HG03520 (cell line): ENCODE measurements around the gene TSPAN4.

Experiments
- ATAC-seq: cut with Tn5 transposase; IDR thresholded peaks from one replicate; pipeline ENCODE4 v1.9.1; 2021; ENCODE audit warnings: mild to moderate bottlenecking, moderate library complexity; ENCODE audit not compliant: unreplicated experiment

Gene TSPAN4

DNA sequence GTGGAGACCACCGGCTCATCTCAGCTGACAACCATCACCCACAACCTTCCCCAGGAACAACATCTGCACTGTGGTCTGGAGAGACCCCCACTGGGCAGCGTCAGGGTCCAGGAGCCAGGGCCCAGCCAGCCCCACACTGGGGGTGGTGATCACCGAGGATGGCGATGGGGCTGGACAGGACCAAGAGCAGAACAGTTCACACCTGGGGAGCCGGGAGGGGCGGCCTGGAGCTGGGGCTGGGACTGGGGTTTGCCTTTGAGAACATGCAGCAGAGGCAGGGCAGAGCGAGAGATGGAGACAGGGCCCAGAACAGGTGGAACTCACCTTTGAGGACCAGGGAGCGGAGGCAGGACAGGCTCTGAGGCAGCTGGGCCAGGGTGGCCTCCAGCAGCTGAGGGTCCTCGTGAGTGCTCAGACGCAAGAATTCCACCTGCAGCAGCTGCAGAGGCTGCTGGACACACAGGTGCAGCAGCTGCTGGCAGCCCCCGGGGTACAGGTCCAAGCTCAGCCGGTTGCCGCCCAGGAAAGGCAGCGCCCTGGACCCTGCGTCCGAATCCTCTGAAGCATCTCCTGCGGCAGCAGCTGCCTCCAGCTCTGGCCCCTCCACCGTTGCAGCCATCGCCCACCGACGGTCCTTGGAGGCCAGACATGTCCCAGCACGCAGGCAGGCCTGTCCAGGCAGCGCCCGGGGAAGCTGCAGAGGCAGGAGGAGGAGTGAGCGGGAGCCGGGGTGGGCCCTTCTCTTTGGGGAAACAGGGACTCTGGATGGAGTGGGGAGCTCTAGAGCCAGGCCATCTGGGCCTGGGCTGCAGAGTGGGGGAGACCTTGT is 38.7 kb upstream of the TSPAN4 start:
- ATAC-seq = no peak

DNA sequence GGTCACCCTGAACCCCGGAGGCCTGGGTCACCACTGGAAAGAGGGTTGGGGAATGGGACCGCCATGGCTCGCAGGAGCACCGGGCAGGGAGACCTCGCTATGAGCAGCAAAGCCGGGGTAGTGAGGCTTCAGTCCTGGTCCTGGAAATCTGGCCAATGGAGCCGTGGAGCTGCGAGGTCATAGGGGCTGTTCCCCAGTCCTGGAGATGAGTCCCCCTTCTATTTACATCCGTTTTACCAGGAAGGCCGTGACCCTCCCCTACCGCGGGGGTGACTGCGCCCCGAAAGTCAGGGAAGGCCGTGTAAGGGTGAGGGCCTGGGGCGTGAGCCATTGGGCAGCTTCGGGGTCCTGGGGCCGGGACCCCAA is 38.1 kb upstream of the TSPAN4 start:
- no peak for ATAC-seq

DNA sequence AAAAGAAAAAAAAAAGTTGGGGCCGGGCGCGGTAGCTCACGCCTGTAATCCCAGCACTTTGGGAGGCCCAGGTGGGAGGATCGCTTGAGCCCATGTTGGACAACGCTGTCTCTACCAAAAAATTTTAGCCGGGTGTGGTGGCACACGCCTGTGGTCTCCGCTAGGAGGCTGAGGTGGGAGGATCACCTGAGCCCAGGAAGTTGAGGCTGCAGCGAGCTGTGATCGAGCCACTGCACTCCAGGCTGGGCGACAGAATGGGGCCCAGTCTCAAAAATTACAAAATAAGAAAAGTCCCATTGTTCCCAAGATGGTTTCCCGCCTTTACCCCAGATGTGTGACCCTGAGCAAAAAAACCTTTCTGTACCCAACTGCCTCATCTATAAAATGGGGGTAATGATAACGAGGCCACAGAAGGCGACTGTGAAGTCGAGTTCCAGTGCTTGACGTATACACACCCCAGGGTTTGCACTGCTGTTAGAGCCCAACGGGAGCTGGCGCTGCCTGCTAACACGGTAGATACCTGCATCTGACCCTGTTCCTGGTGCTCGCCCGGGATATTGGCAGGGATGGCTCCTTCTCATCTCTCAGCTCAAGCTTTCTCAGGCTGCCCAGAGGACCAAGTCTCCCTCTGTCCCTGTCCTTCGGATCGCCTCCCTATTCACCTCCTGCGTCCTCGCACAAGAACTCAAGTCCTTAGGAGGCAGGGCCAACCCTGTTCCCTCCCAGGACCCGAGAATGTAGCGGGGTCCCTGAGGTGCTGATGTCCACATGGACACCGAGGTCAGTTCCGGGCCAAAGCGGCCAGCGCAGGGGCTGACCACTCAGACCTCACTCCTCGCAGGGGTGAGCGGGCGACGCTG is 34.0 kb upstream of the TSPAN4 start:
- ATAC-seq = no peak

DNA sequence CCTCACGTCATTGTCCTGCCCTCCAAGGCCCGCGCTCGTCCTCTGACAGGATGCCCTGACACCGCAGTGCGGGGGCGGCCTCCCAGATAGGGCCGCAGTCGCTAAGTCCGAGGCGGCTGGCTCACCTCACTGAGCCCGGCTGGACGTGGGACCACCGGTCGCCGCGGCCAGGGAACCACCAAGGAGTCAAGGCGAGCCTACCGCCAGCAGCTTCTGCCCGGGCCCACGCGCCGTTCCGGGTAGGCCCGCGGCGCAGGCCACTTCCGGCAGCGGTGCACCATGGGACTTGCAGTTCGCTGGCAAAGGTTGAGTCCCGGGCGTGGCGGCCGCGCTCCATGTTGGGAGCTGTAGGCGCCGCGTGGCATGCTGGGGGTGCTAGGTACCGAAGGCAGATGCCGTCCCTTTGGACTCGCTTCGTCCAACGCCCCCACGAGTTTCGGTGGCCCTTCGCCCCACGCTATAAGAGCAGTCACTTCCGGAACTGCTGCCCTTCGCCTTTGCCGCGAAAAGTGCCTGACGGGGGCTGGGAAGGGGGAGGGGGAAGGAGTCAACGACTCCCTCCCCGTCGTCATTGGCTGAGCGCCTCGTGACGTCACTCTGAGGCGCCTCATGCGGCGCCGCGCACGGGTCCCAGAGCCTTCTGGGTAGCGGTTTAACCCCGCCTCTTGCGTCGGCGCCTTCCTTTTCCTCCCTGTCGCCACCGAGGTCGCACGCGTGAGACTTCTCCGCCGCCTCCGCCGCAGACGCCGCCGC is 33.2 kb upstream of the TSPAN4 start, which contains the start of gene RPLP2:
Gene RPLP2, plus strand, starts transcription at position 681 of the 753 bp plus-strand sequence. CDS start 268 bp downstream, outside the sequence.
- peak; percentile 59 for ATAC-seq

DNA sequence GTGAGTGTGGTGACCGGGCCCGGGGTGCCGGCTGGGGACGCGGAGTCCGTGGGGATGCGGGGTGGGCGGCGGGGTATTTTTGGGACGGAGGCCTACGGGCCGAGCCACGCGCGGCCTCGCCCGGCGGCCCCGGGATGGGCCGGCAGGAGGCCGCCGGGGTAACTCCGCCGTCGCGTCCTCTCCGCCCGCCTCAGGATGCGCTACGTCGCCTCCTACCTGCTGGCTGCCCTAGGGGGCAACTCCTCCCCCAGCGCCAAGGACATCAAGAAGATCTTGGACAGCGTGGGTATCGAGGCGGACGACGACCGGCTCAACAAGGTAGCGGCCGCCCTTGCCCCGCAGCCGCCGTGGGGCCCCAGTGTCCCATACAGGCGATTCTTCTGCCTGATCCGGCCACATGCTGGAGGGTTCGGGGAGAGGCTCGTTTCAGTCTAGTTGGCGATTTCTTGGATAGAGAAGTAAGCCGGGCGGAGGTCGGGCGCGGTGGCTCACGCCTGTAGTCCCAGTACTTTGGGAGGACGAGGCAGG is 32.5 kb upstream of the TSPAN4 start:
- ATAC-seq = no peak

DNA sequence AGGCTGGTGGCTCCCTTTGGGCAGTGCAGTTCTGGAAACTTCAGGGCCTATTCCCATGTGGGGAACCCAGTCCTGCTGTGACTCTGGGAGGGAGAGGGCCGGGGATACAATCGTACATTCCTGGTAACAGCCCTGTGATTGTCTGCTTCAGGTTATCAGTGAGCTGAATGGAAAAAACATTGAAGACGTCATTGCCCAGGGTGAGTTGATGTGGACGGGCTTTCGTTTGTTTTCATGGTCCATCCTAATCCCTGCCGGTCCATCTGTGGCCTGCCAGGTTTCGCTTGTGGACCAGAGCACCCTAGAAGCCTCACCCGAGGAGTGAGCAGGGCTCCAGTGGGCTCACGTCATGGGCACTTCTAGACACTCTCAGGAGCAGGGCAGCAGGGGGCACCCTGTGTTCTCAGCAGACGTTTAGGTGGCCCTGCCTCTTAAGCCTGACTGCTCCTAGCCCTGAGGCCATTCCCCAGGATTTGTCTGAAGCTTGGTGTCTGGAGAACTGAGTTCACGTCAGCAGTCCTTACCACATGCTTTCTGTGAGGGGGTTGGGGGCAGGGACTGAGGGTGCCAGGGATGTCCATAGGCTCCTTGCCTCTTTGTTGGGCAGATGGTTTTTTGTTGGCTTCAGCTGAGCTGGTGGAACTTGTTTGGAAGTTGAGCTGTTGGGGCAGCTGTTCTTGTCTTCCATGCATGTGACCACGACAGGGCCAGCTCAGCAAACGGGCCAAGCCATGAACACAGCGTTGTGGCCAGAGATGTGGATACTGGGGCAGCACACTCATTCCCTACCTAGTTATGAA is 31.0 kb upstream of the TSPAN4 start:
- no peak for ATAC-seq

DNA sequence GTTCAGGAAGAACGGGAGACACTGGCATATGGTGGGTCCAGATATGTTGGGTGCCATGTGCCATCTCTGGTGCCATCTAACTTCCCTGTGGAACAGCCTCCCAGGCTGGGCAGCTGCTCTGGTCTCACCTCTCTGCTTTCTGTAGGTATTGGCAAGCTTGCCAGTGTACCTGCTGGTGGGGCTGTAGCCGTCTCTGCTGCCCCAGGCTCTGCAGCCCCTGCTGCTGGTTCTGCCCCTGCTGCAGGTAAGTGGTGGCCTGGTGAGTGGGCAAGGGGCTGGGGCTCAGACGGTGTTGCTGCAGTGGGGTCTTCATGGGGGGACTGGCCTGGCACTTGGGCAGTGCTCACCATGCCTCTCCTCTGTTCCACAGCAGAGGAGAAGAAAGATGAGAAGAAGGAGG is 30.3 kb upstream of the TSPAN4 start:
- no peak for ATAC-seq

DNA sequence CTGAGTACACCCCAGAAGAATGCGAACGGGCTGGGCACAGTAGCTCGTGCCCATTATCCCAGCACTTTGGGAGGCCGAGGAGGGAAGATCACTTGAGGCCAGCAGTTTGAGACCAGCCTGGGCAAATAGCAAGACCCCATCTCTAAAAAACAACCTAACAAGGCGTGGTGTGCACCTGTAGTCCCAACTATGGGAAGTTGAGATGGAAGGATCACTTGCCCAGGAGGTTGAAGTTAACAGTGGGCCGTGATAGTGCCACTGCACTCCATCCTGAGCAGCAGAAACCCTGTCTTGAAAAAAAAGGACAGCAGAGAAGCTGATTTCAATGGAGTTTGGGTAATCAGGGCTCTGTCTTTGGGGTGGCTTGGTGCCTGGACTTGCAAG is 29.6 kb upstream of the TSPAN4 start:
- ATAC-seq = no peak

DNA sequence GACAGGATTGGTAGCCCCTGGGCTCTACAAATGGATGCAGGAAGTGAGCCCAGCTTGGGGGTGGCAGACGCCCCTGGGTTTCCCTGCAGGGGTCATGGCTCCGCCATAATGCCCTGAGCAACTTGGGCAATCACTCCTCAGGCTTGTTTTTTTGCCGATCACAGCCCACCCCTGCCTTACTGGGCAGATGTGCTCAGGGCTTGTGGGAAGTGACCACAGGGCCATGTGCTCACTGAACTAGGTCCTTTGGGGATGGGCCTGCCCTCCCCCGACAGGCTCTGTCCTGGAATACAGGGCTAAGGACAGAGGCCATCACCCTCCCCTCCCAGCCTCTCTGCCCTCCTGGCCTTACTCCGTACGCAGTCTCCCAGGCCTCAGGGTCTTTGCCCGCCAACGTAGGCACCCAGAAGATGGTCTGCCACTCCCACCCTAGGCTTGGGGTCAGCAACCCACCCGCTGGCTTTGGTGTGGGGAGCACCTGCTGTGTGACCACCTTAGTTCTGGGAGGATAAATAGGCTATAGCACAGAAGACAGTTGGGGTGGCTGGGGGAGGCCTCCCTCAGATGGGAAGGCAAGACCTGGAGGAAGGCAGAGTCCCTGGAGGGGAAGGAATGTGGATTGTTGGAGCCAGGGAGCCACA is 29.1 kb upstream of the TSPAN4 start:
- no peak for ATAC-seq

DNA sequence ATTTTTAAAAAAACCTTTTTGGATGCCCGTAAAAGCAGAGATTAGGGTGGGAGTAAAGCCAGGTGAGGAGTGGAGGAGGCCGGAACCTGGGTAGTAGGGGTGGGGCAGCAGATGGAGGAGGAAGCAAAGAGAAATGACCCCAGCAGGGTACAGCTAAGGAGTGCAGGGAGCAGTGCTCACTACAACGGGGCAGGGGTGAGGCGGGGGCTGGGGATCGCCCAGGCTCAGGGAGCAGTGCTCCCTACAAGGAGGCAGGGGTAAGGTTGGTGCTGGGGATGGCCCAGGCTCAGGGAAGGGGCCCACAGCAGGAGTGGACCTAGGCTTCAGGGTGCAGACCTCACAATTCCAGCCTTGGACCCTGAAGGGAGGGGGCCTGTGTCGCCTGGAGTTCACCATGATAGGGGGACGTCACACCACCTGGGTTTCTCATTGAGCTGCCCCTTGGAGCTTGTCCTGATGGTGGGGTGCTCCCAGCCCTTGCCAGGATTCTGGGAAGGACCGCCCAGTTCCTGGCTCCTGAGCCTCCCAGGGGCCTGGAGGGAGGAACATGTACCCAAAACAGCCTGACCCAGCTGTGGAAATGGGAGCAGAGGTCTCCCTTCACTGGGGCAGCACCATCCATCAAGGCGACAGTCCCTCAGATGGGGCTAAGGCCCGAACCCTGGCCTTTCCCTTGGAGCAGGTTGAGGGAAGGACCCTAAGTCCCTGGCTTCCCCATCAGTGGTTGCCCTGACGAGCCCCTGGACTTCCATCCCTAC is 26.8 kb upstream of the TSPAN4 start:
- ATAC-seq = no peak

DNA sequence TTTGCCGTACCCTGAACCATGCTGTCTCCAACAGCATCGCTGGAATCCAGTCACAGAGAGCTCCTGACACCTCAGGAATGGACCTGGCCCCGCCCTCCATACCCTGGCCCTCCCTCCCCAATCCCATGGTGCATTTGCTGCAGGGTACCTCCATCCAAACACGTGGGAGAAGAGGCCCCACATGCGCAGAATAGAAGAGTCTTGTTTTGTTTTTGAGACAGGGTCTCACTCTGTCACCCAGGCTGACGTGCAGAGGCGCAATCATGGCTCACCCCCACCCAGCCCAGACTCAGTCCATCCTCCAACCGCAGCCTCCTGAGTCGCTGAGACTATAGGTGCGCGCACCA is 26.2 kb upstream of the TSPAN4 start:
- ATAC-seq = no peak

DNA sequence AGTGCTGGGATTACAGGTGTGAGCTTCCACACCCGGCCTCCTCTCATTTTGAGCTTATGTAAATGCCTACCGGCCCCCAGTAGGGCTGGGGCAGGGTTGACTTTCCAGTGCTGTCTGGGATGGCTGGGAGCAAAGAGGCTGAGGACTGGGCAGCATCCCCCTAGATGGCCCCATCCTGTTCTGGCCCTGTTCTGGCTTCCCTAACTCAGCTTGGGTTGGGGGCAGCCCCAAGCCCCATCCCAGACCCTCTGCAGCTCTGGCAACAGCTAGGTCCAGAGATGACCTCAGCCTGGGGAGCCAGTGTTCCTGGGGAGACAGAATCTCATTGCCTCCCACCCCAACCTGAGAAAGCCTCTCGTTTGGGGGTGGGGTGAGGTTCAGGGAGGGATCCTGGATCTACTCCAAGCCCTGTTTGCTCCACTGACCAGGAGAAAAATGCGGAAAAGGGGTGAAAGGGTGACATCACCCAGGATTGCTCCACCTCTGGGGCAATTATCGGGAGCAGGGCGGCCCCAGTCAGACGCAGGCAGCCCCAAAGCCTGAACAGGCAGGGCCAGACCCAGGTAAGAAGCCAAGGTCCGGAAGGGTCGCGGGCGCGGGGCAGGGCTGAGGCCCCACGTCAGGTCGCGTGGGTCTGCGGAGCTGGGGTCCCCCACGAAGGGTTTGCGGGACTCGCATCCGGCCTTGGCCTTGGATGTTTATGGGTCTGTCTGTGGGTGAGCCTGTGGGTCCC is 24.1 kb upstream of the TSPAN4 start, which contains the start of gene PNPLA2:
Gene PNPLA2, plus strand, starts transcription at position 519 of the 733 bp plus-strand sequence. CDS start 805 bp downstream, outside the sequence.
- ATAC-seq = no peak

DNA sequence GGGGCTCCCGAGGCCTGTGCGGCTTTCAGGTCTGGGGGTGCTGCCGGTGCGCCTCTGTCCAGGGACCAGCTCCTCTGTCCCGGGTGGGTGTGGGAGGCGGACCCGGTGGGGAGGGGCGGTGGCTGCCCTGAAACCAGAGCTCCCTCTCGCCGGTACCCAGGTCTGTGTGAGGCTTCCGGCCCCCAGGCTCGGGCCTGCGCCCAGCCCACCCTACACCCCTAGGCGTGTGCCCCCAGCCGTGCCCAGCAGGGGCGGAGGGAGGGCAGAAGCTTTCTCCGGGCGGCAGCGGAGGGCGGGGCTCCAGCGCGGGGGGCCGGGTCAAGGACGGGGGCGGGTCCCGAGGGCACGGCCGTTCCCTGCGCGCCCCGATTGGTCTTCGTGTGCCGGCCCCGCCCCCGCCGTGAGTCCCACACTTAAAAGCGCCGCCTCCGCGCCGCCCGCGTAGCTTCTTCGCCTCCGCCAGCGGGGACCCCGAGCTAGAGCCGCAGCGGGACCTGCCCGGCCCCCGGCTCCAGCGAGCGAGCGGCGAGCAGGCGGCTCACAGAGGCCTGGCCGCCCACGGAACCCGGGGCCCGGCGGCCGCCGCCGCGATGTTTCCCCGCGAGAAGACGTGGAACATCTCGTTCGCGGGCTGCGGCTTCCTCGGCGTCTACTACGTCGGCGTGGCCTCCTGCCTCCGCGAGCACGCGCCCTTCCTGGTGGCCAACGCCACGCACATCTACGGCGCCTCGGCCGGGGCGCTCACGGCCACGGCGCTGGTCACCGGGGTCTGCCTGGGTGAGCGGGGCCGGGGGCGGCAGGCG is 23.3 kb upstream of the TSPAN4 start:
- ATAC-seq = peak; percentile 56

DNA sequence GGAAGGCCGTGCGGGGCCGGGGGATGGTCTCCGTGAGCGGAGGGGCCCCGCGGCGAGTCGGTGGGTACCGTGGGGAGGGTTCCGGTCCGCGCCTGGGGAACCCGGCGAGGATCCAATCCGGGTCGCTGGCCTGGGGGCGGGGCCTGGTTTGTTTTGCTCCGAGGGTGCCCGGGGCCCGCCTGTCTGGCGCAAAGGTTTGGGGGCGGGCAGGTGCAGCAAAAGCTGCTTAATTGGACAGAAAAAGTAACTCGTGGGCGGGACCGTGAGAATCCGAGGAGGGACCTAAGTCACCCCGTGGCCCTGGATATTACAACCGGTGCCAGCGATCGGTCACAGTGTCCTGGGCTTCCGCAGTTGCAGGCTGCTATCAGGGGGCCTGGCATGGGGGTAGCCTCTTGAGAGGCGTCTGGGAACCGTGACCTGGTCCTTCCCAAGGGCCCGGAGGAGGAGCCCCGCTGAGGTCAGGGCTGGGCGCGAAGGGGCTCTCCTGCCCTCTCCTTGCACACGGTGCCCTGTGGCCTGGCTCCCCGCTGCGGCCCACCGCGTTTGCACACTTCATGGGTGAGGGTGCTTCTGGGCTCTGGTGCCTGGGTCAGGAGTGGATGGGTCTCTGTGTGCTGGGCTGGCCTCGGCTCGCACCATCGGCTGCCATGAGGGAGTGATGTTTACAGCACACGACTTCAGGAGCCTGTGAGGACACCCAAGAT is 22.6 kb upstream of the TSPAN4 start:
- ATAC-seq = peak; percentile 40

DNA sequence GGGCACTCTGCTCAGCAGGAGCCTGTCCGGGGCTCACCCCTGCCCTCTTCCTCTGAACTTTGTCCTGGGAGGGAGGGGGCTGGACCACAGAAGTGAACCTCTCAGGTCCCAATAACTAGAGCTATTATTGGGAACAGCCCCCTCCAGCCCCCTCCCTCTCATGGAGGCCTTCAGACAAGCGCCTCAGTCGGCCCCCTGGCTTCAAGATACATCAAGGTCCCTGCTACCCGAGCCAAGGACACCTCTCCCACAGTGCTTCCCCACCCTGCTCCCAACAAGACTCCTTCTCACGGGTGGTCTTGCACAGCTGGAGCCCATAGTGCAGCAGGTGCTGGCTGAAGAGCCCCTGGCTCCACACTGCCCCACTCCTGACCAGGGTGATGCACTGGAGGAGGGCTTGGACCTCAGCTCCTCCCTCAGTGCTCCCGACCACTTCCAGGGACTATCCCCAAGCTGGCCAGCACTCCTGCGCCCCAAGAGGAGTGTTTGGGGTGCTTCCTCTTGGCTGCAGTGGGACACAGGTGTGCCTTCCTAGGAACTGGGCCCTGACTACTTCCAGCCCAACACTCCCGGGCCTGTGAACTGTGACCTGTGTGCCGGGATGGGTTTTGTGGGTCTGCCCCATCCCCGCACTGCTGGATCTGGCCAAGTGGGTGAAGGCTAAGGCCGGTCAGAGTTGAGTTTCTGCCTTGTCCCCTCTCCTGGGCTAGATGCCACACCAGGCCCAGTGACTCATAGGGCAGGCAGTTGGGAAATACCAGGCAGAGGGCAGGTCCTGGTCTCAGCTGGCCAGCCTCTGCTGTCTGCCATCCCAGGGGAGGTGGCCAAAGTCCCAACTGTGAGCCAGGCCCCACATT is 21.8 kb upstream of the TSPAN4 start:
- no peak for ATAC-seq
